ENCODE measurements around the gene RAB11FIP5.
"Not testable (repeated sequence)": the region's sequence is repeated elsewhere in the genome, so short reads cannot be mapped to it uniquely, and the experiment has no call there.

The RAB11FIP5 gene

GRCh38 chr2:73111073-73112025, 1.4 kb downstream of the RAB11FIP5 start:
- DNase-seq: peak; percentile 15

GRCh38 chr2:73110168-73111072, 2.3 kb downstream of the RAB11FIP5 start:
- no peak for DNase-seq

GRCh38 chr2:73109431-73110167, 3.1 kb downstream of the RAB11FIP5 start:
- DNase-seq: no peak

- no peak for DNase-seq
Observed at GRCh38 chr2:73107211-73107926, 5.4 kb downstream of the RAB11FIP5 start.

GRCh38 chr2:73106791-73107190, 6.0 kb downstream of the RAB11FIP5 start:
- no peak for DNase-seq

- DNase-seq: no peak
Observed at GRCh38 chr2:73105511-73105971, 7.2 kb downstream of the RAB11FIP5 start.

GRCh38 chr2:73104933-73105332, 7.8 kb downstream of the RAB11FIP5 start:
- DNase-seq: no peak

- DNase-seq: no peak
Observed at GRCh38 chr2:73103018-73103542, 9.7 kb downstream of the RAB11FIP5 start.

- no peak for DNase-seq
Observed at GRCh38 chr2:73101626-73102256, 11.0 kb downstream of the RAB11FIP5 start.

GRCh38 chr2:73100956-73101355, 11.8 kb downstream of the RAB11FIP5 start:
- DNase-seq: no peak

- no peak for DNase-seq
Observed at GRCh38 chr2:73099486-73099885, 13.3 kb downstream of the RAB11FIP5 start.

GRCh38 chr2:73095910-73096309, 16.8 kb downstream of the RAB11FIP5 start:
- no peak for DNase-seq

- DNase-seq: not testable (repeated sequence)
Observed at GRCh38 chr2:73093601-73094218, 19.0 kb downstream of the RAB11FIP5 start.

GRCh38 chr2:73092146-73092783, 20.5 kb downstream of the RAB11FIP5 start:
- DNase-seq: no peak

GRCh38 chr2:73091696-73092095, 21.1 kb downstream of the RAB11FIP5 start:
- DNase-seq: no peak

GRCh38 chr2:73091164-73091563, 21.6 kb downstream of the RAB11FIP5 start:
- no peak for DNase-seq

GRCh38 chr2:73089270-73090030, 23.3 kb downstream of the RAB11FIP5 start:
- no peak for DNase-seq

GRCh38 chr2:73088703-73089102, 24.0 kb downstream of the RAB11FIP5 start:
- DNase-seq: no peak

- DNase-seq: no peak
Observed at GRCh38 chr2:73088211-73088610, 24.5 kb downstream of the RAB11FIP5 start.
